H9 (cell line): ENCODE results near the gene STAU1. TPM values are rescaled to one million over a fixed set of nuclear protein-coding genes. Genes with fewer than 3 reads are reported as not detected.

Source experiments
- DNase-seq: peaks from one replicate; pipeline ENCODE4 v3.0.0-alpha.2; 2017
- H2AFZ ChIP-seq: one replicate; pipeline ENCODE4 v1.6.1; 2013; ENCODE audit warnings: mild to moderate bottlenecking, low read length, control low read depth, moderate library complexity
- H2AK5ac ChIP-seq: 2 replicates; pipeline ENCODE4 v1.6.1; 2013; ENCODE audit warnings: low read length, control low read depth, mixed read lengths; ENCODE audit not compliant: insufficient read length
- H2BK120ac ChIP-seq: one replicate; pipeline ENCODE4 v1.6.1; 2013; ENCODE audit warnings: low read depth, mild to moderate bottlenecking, low read length, control low read depth, inconsistent platforms; ENCODE audit not compliant: poor library complexity, severe bottlenecking
- H2BK12ac ChIP-seq: 2 replicates; pipeline ENCODE4 v1.6.1; 2013; ENCODE audit warnings: low read length, control low read depth, mixed read lengths, low read depth; ENCODE audit not compliant: insufficient read length
- H2BK15ac ChIP-seq: 2 replicates; pipeline ENCODE4 v1.6.1; 2013; ENCODE audit warnings: low read depth, low read length, control low read depth
- H2BK20ac ChIP-seq: one replicate; pipeline ENCODE4 v1.6.1; 2013; ENCODE audit warnings: low read depth, mild to moderate bottlenecking, low read length, control low read depth, inconsistent platforms; ENCODE audit not compliant: poor library complexity, severe bottlenecking
- H2BK5ac ChIP-seq: 2 replicates; pipeline ENCODE4 v1.6.1; 2013; ENCODE audit warnings: low read length, control low read depth, mixed read lengths; ENCODE audit not compliant: insufficient read length
- H3K14ac ChIP-seq: 2 replicates; pipeline ENCODE4 v1.6.1; 2013; ENCODE audit warnings: low read length, control low read depth; ENCODE audit not compliant: insufficient read depth
- H3K18ac ChIP-seq: 2 replicates; pipeline ENCODE4 v1.6.1; 2013; ENCODE audit warnings: low read depth, mild to moderate bottlenecking, mixed read lengths, low read length, control low read depth; ENCODE audit not compliant: insufficient read length
- H3K23ac ChIP-seq: 2 replicates; pipeline ENCODE4 v1.6.1; 2013; ENCODE audit warnings: low read length, control low read depth, mixed read lengths, low read depth; ENCODE audit not compliant: insufficient read length
- H3K23me2 ChIP-seq: 2 replicates; pipeline ENCODE4 v1.6.1; 2013; ENCODE audit warnings: low read depth, mild to moderate bottlenecking, mixed read lengths, low read length, control low read depth; ENCODE audit not compliant: insufficient read length, poor library complexity, severe bottlenecking
- H3K27ac ChIP-seq: 2 replicates; pipeline ENCODE4 v1.5.1; 2013; ENCODE audit warnings: low read length, control low read depth, mixed read lengths, low read depth; ENCODE audit not compliant: insufficient read length
- H3K27me3 ChIP-seq: 2 replicates; pipeline ENCODE4 v1.6.1; 2013; ENCODE audit warnings: low read length, control low read depth, inconsistent platforms; ENCODE audit not compliant: insufficient read depth
- H3K4ac ChIP-seq: 2 replicates; pipeline ENCODE4 v1.6.1; 2013; ENCODE audit warnings: low read depth, mild to moderate bottlenecking, control low read depth, inconsistent platforms, low read length, moderate library complexity
- H3K4me1 ChIP-seq: 2 replicates; pipeline ENCODE4 v1.6.1; 2013; ENCODE audit warnings: low read length, control low read depth, inconsistent platforms; ENCODE audit not compliant: insufficient read depth
- H3K4me2 ChIP-seq: 2 replicates; pipeline ENCODE4 v1.6.1; 2013; ENCODE audit warnings: low read length, control low read depth, mixed read lengths; ENCODE audit not compliant: insufficient read length, insufficient read depth
- H3K56ac ChIP-seq: 2 replicates; pipeline ENCODE4 v1.6.1; 2013; ENCODE audit warnings: low read depth, mild to moderate bottlenecking, mixed read lengths, low read length, control low read depth; ENCODE audit not compliant: insufficient read length
- H3K79me1 ChIP-seq: 2 replicates; pipeline ENCODE4 v1.6.1; 2013; ENCODE audit warnings: low read depth, mild to moderate bottlenecking, moderate library complexity, low read length, control low read depth, inconsistent platforms; ENCODE audit not compliant: insufficient read depth, poor library complexity, severe bottlenecking
- H3K79me2 ChIP-seq: 2 replicates; pipeline ENCODE4 v1.6.1; 2013; ENCODE audit warnings: low read length, control low read depth, inconsistent platforms; ENCODE audit not compliant: insufficient read depth
- H3K9ac ChIP-seq: 2 replicates; pipeline ENCODE4 v1.6.1; 2013; ENCODE audit warnings: low read length, control low read depth, mixed read lengths; ENCODE audit not compliant: insufficient read length; ENCODE audit errors: extremely low read depth
- H3K9me3 ChIP-seq: one replicate; pipeline ENCODE4 v1.6.1; 2013; ENCODE audit warnings: low read depth, low read length, inconsistent platforms; ENCODE audit not compliant: control insufficient read depth
- H3T11ph ChIP-seq: one replicate; pipeline ENCODE4 v1.6.1; 2013; ENCODE audit warnings: mild to moderate bottlenecking, low read length, control low read depth, inconsistent platforms
- H4K20me1 ChIP-seq: one replicate; pipeline ENCODE4 v1.6.1; 2013; ENCODE audit not compliant: control insufficient read depth, insufficient read length, insufficient read depth
- H4K5ac ChIP-seq: 2 replicates; pipeline ENCODE4 v1.6.1; 2013; ENCODE audit warnings: low read depth, mild to moderate bottlenecking, mixed read lengths, low read length, control low read depth; ENCODE audit not compliant: insufficient read length
- H4K8ac ChIP-seq: replicated peaks from 2 replicates; pipeline ENCODE4 v1.6.1; 2013; ENCODE audit warnings: low read length, control low read depth, mixed read lengths, low read depth; ENCODE audit not compliant: insufficient read length
- H4K91ac ChIP-seq: 2 replicates; pipeline ENCODE4 v1.6.1; 2013; ENCODE audit warnings: low read depth, mild to moderate bottlenecking, moderate library complexity, mixed read lengths, low read length, control low read depth; ENCODE audit not compliant: insufficient read length
- H3K27ac Mint-ChIP-seq, 3 experiments: 2 replicates in 2 of 3; 3 replicates in 1 of 3; pipeline ENCODE4 v1.8.0; 2020 to 2021; ENCODE audit warnings: mixed read lengths in 3 of 3, mild to moderate bottlenecking in 1 of 3, moderate library complexity in 1 of 3
- H3K27me3 Mint-ChIP-seq: 2 replicates; pipeline ENCODE4 v1.8.0; 2021; ENCODE audit warnings: low read depth, mild to moderate bottlenecking, moderate library complexity, mixed read lengths
- H3K36me3 Mint-ChIP-seq, 3 experiments: 2 replicates in 2 of 3; 3 replicates in 1 of 3; pipeline ENCODE4 v1.8.0; 2020 to 2021; ENCODE audit warnings: low read depth in 3 of 3, mixed read lengths in 3 of 3; ENCODE audit not compliant: insufficient read depth in 1 of 3
- H3K4me1 Mint-ChIP-seq, 2 experiments: 2 replicates each; pipeline ENCODE4 v1.8.0; 2020; ENCODE audit warnings: mixed read lengths in 2 of 2
- H3K4me3 Mint-ChIP-seq, 2 experiments: 2 replicates in 1 of 2; 3 replicates in 1 of 2; pipeline ENCODE4 v1.8.0; 2020 to 2021; ENCODE audit warnings: mild to moderate bottlenecking in 2 of 2, mixed read lengths in 2 of 2, moderate library complexity in 1 of 2
- H3K9me3 Mint-ChIP-seq, 2 experiments: 2 replicates in 1 of 2; 3 replicates in 1 of 2; pipeline ENCODE4 v1.8.0; 2020; ENCODE audit warnings: mild to moderate bottlenecking in 2 of 2, mixed read lengths in 2 of 2, moderate library complexity in 1 of 2
- CTCF ChIP-seq: fragments of 200-600 bp; sonication (generic); conservative IDR thresholded peaks from 3 replicates; pipeline ENCODE4 v1.8.0; 2021; ENCODE audit warnings: antibody characterized with exemption, mild to moderate bottlenecking
- WGBS: extraction: QIAGEN DNeasy Blood & Tissue Kit; methylation state at CpG from one replicate; pipeline ENCODE4 v1.1.7; 2013; ENCODE audit warnings: missing lambda C conversion rate, low lambda C conversion rate, mixed read lengths; ENCODE audit not compliant: insufficient read length; ENCODE audit errors: extremely low coverage; 5-methylcytosine and 5-hydroxymethylcytosine counted together
- total RNA-seq: library from RNA; stranded (reverse); gene quantifications from 2 replicates; pipeline ENCODE4 v1.2.1, GENCODE V29; 2021

Gene STAU1
- total RNA-seq, 1 experiment from 2014 or later = 106 TPM

- no peak overlapping the region for H2BK12ac ChIP-seq
- H3K27me3 Mint-ChIP-seq = no peaks in the 10 kb centered on the region
- no peak overlapping the region for H2BK5ac ChIP-seq
- H2BK120ac ChIP-seq = no peak overlapping the region
- no peak overlapping the region for H2AK5ac ChIP-seq
- no peak overlapping the region for H4K5ac ChIP-seq
- H4K8ac ChIP-seq = no peak overlapping the region
- no CpG with 5 or more reads among the region's 5 CpGs for WGBS
- no peaks in the 10 kb centered on the region for H3K9me3 Mint-ChIP-seq
- no peak overlapping the region for H3K27ac ChIP-seq
- TF ChIP-seq CTCF = no peak
- H4K91ac ChIP-seq = no peak overlapping the region
- H3K9ac ChIP-seq = no peak overlapping the region
- H3K79me1 ChIP-seq = peaks cover 9% of the 10 kb centered on the region
- no peaks in the 10 kb centered on the region for H3K23me2 ChIP-seq
- no peaks in the 10 kb centered on the region for H3K27me3 ChIP-seq
- DNase-seq = no peak
- no peak overlapping the region for H2AFZ ChIP-seq
- H3K36me3 Mint-ChIP-seq = peaks cover 25 to 69% (median 47%) of the 10 kb centered on the region in 3 experiments; a peak in 6 of 7 replicates
- H3K4me3 Mint-ChIP-seq = no peak overlapping the region
- no peak overlapping the region for H2BK20ac ChIP-seq
- no peak overlapping the region for H3K4ac ChIP-seq
- H3K56ac ChIP-seq = no peak overlapping the region
- no peaks in the 10 kb centered on the region for H4K20me1 ChIP-seq
- no peaks in the 10 kb centered on the region for H3K4me1 Mint-ChIP-seq
- no peaks in the 10 kb centered on the region for H3K4me1 ChIP-seq
- no peak overlapping the region for H3K4me2 ChIP-seq
- no peak overlapping the region for H3K18ac ChIP-seq
- no peak overlapping the region for H3T11ph ChIP-seq
- no peaks in the 10 kb centered on the region for H3K9me3 ChIP-seq
- no peak overlapping the region for H2BK15ac ChIP-seq
- peaks cover 4% of the 10 kb centered on the region; the same call in 1 of the 2 replicates for H3K79me2 ChIP-seq
- no peak overlapping the region for H3K23ac ChIP-seq
- H3K27ac Mint-ChIP-seq = no peak overlapping the region
- no peak overlapping the region for H3K14ac ChIP-seq
These were observed 41.5 kb downstream of the STAU1 start for GRCh38 chr20:49146442-49147225.
